ENCODE results near the gene TRERF1. TPM values are rescaled to one million over a fixed set of nuclear protein-coding genes. Genes with fewer than 3 reads are reported as not detected.

The TRERF1 gene
- polyA plus RNA-seq, 1 of the 3 experiments (the other 2 are of a cell fraction) = 3.6 TPM

GRCh38 chr6:42281570-42281969 lies 170.2 kb downstream of the TRERF1 start:
- H3K4me2 ChIP-seq = no peak overlapping the region
- H3K9ac ChIP-seq = no peak overlapping the region
- no peak overlapping the region for H3K27ac ChIP-seq (ENCODE audit: low read depth in 2 of 2, low read length in 1 of 2)
- 78% methylated on average over 7 of the region's 7 CpGs for WGBS (ENCODE audit: low lambda C conversion rate)
- TF ChIP-seq PBX3 (IDR thresholded peaks at IDR 0.05) = no peak
- no peak for TF ChIP-seq MXI1 (IDR thresholded peaks at IDR 0.05; ENCODE audit: low read depth, low read length)
- no peak for TF ChIP-seq YY1 (IDR thresholded peaks at IDR 0.05; ENCODE audit: low read depth)
- no peak for TF ChIP-seq FOXM1 (IDR thresholded peaks at IDR 0.05; ENCODE audit: low read depth)
- no peak for TF ChIP-seq POLR2AphosphoS5 (IDR thresholded peaks at IDR 0.05; ENCODE audit: low read depth, low read length)
- no peak for TF ChIP-seq GABPA (IDR thresholded peaks at IDR 0.05; ENCODE audit: low read depth)
- no peak for TF ChIP-seq TCF12 (IDR thresholded peaks at IDR 0.05)
- TF ChIP-seq TAF1 (IDR thresholded peaks at IDR 0.05; ENCODE audit: borderline replicate concordance, low read depth, low read length) = no peak
- DNase-seq = no peak
- no peak overlapping the region for H3K4me3 ChIP-seq (ENCODE audit: low read depth in 2 of 2, low read length in 1 of 2)
- POLR2A ChIA-PET = interaction anchor here (0.7 kb wide), 1 partner anchor 13 kb away, joined by 3 read pairs; no protein-coding TSS in a partner anchor
- H3K79me2 ChIP-seq (ENCODE audit: insufficient read depth) = no peaks in the 10 kb centered on the region
- no peaks in the 10 kb centered on the region for H3K27me3 ChIP-seq (ENCODE audit: insufficient read depth)
- H3K36me3 ChIP-seq (replicated peaks in 1 of 2; ENCODE audit: control insufficient read depth in 1 of 2, insufficient read depth in 2 of 2, low read length in 1 of 2) = peaks cover 0 to 4% of the 10 kb centered on the region in 2 experiments
- H3K9me2 ChIP-seq = no peaks in the 10 kb centered on the region
- peaks cover 10 to 13% of the 10 kb centered on the region in 2 experiments; a peak in 3 of 4 replicates for H3K4me1 ChIP-seq (ENCODE audit: control insufficient read depth in 1 of 2, insufficient read depth in 2 of 2, low read depth in 1 of 2, low read length in 1 of 2)
- no peaks in the 10 kb centered on the region for H3F3A ChIP-seq (replicated peaks; ENCODE audit: insufficient read depth)
- H4K20me1 ChIP-seq (ENCODE audit: insufficient read depth) = no peaks in the 10 kb centered on the region
- CTCF ChIA-PET = interaction anchor here (1.0 kb wide), 1 partner anchor 11 kb away, joined by 3 read pairs; no protein-coding TSS in a partner anchor
- H2AFZ ChIP-seq (ENCODE audit: low read depth) = no peak overlapping the region
- H3K9me3 ChIP-seq = 0 out of 2 replicates have a peak, but pooled peaks cover 4% of the 10 kb centered on the region

GRCh38 chr6:42280966-42281533 lies 170.7 kb downstream of the TRERF1 start:
- peaks cover 10 to 13% of the 10 kb centered on the region in 2 experiments; a peak in 3 of 4 replicates for H3K4me1 ChIP-seq (ENCODE audit: control insufficient read depth in 1 of 2, insufficient read depth in 2 of 2, low read depth in 1 of 2, low read length in 1 of 2)
- TF ChIP-seq REST (IDR thresholded peaks at IDR 0.05; ENCODE audit: low read depth, low read length) (no peak), USF2 (IDR thresholded peaks at IDR 0.05; ENCODE audit: borderline replicate concordance, low read depth, low read length) (no peak), SMC3 (IDR thresholded peaks at IDR 0.05; ENCODE audit: low read depth, low read length) (no peak)
- H3K27me3 ChIP-seq (ENCODE audit: insufficient read depth) = no peaks in the 10 kb centered on the region
- H3K27ac ChIP-seq (ENCODE audit: low read depth in 2 of 2, low read length in 1 of 2) = no peak overlapping the region
- 95% methylated on average over 5 of the region's 5 CpGs for WGBS (ENCODE audit: low lambda C conversion rate)
- peaks cover 0 to 4% of the 10 kb centered on the region in 2 experiments for H3K36me3 ChIP-seq (replicated peaks in 1 of 2; ENCODE audit: control insufficient read depth in 1 of 2, insufficient read depth in 2 of 2, low read length in 1 of 2)
- POLR2A ChIA-PET = interaction anchor here (0.7 kb wide), 1 partner anchor 13 kb away, joined by 3 read pairs; no protein-coding TSS in a partner anchor
- no peak overlapping the region for H3K4me3 ChIP-seq (ENCODE audit: low read depth in 2 of 2, low read length in 1 of 2)
- no peaks in the 10 kb centered on the region for H4K20me1 ChIP-seq (ENCODE audit: insufficient read depth)
- CTCF ChIA-PET = interaction anchor here (1.0 kb wide), 1 partner anchor 11 kb away, joined by 3 read pairs; no protein-coding TSS in a partner anchor
- 0 out of 2 replicates have a peak, but pooled peaks cover 4% of the 10 kb centered on the region for H3K9me3 ChIP-seq
- no peaks in the 10 kb centered on the region for H3F3A ChIP-seq (replicated peaks; ENCODE audit: insufficient read depth)
- no peak overlapping the region for H3K9ac ChIP-seq
- H2AFZ ChIP-seq (ENCODE audit: low read depth) = no peak overlapping the region
- no peak overlapping the region for H3K4me2 ChIP-seq
- H3K9me2 ChIP-seq = no peaks in the 10 kb centered on the region
- no peaks in the 10 kb centered on the region for H3K79me2 ChIP-seq (ENCODE audit: insufficient read depth)
- no peak for DNase-seq

All from SK-N-SH (cell line).